Adrenal gland (tissue), 12 donors: ENCODE results near the gene MTMR1. TPM values are rescaled to one million over a fixed set of nuclear protein-coding genes. Genes with fewer than 3 reads are reported as not detected.

Source experiments
- DNase-seq, 7 donors: peaks; one replicate each; pipeline ENCODE4 v3.0.0-alpha.2; 2019 to 2020
- H3K27ac ChIP-seq, 5 donors: fragments of 200-600 bp; sonication (generic) in 4 of 5; 1 replicate in 3 of 5; 2 replicates in 2 of 5; pipeline versions ENCODE4 v1.5.1 to v1.8.0; 2016 to 2020; ENCODE audit warnings: mild to moderate bottlenecking in 1 of 5
- H3K27me3 ChIP-seq: fragments of 200-600 bp; 2 replicates; pipeline ENCODE4 v1.8.0; 2021
- H3K36me3 ChIP-seq, 2 donors: fragments of 200-600 bp; replicated peaks in 1 of 2; 1 replicate in 1 of 2; 2 replicates in 1 of 2; pipeline versions ENCODE4 v1.5.1 to v1.8.0; 2018 to 2022
- H3K4me1 ChIP-seq, 2 donors: fragments of 200-600 bp; replicated peaks in 1 of 2; 1 replicate in 1 of 2; 2 replicates in 1 of 2; pipeline versions ENCODE4 v1.5.1 to v1.8.0; 2018 to 2021
- H3K4me3 ChIP-seq, 4 donors: fragments of 200-600 bp; sonication (generic) in 3 of 4; one replicate each; pipeline ENCODE4 v1.5.1; 2016 to 2018
- H3K9me3 ChIP-seq, 3 donors: fragments of 200-600 bp; sonication (generic) in 1 of 3; replicated peaks in 1 of 3; 1 replicate in 2 of 3; 2 replicates in 1 of 3; pipeline versions ENCODE4 v1.5.1 to v1.8.0; 2016 to 2021
- POLR2A ChIP-seq, 2 donors: fragments of 450-650 bp; IDR thresholded peaks; one replicate each; pipeline ENCODE4 v1.6.1; 2017; ENCODE audit warnings: antibody characterized with exemption in 2 of 2, mild to moderate bottlenecking in 2 of 2, moderate library complexity in 1 of 2
- WGBS, 4 donors: extraction: QIAGEN DNeasy Blood & Tissue Kit in 2 of 4; methylation state at CpG; one replicate each; pipeline versions ENCODE4 v1.1.5 to v1.1.7; 2013 to 2017; 5-methylcytosine and 5-hydroxymethylcytosine counted together
- intact Hi-C, 2 donors: fragments of 100-400 bp; cut with DNase I; formaldehyde crosslinking; loops; one replicate each; pipeline versions ENCODE4 v1.14.1 to v1.15.0; 2022 to 2023
- polyA plus RNA-seq, 3 donors: library from polyadenylated mRNA; stranded (reverse); fragments of 200-250 nt in 2 of 3; fragments of 350-450 nt in 1 of 3; fragmentation: Illumina TruSeq in 1 of 3; extraction: RNeasy Lipid Tissue Mini Kit (QIAGEN cat#74804) in 1 of 3; gene quantifications; one replicate each; pipeline ENCODE4 v1.2.3, GENCODE V29; 2013 to 2014
- total RNA-seq, 9 donors: library from RNA; depleted of rRNA in 4 of 9; stranded (reverse); fragments of >200 nt in 4 of 9; fragments of 120-200 nt in 1 of 9; fragmentation: NEBNext Ultra II Directional in 1 of 9; extraction: Animal tissue kit (Norgen Biotek cat#: 25700) in 1 of 9; gene quantifications; one replicate each; pipeline versions ENCODE4 v1.1.0 to v1.2.4, GENCODE V29; 2013 to 2023
- TF ChIP-seq, protein P1 (sequence below), 6 experiments: fragments of 450-650 bp in 4 of 6; fragments of 200-600 bp in 2 of 6; sonication (generic) in 1 of 6; IDR thresholded peaks; 1 replicate in 5 of 6; 2 replicates in 1 of 6; pipeline versions ENCODE4 v1.5.1 to v1.8.0; 2016 to 2021; ENCODE audit warnings: antibody characterized with exemption in 6 of 6, mild to moderate bottlenecking in 2 of 6, moderate library complexity in 1 of 6
- donor health status: healthy with polysubstance abuse.
- donor health status: Bipolar disorder and iron deficiency.
- donor health status: DM: yes; HTN: yes; CAD: no.
- donor health status: DM: no; HTN: no; CAD: no.
- donor health status: DM: no; HTN: no; CAD: no.
- donor health status: DM: yes; HTN: yes; CAD: no.

The MTMR1 gene
- total and polyA plus RNA-seq, 12 donors: 9.2 to 19.8 (median 13.9) TPM

GRCh38 chrX:150753357-150753756 lies 60.2 kb downstream of the MTMR1 start:
- TF ChIP-seq, protein P1, sequence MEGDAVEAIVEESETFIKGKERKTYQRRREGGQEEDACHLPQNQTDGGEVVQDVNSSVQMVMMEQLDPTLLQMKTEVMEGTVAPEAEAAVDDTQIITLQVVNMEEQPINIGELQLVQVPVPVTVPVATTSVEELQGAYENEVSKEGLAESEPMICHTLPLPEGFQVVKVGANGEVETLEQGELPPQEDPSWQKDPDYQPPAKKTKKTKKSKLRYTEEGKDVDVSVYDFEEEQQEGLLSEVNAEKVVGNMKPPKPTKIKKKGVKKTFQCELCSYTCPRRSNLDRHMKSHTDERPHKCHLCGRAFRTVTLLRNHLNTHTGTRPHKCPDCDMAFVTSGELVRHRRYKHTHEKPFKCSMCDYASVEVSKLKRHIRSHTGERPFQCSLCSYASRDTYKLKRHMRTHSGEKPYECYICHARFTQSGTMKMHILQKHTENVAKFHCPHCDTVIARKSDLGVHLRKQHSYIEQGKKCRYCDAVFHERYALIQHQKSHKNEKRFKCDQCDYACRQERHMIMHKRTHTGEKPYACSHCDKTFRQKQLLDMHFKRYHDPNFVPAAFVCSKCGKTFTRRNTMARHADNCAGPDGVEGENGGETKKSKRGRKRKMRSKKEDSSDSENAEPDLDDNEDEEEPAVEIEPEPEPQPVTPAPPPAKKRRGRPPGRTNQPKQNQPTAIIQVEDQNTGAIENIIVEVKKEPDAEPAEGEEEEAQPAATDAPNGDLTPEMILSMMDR (IDR thresholded peaks at IDR 0.05): no peak
- TF ChIP-seq POLR2A (IDR thresholded peaks at IDR 0.05): no peak
- Histone ChIP-seq H3K4me1 (no peaks in the 10 kb centered on the region), H3K27ac (no peak overlapping the region), H3K27me3 (no peaks in the 10 kb centered on the region), H3K36me3 (no peaks in the 10 kb centered on the region), H3K9me3 (no peaks in the 10 kb centered on the region), H3K4me3 (no peak overlapping the region)
- intact Hi-C loops: no loop called here
- WGBS, 4 donors: 71 to 89% (median 83%) methylated on average over 4 of the region's 4 CpGs
- DNase-seq: no peak

GRCh38 chrX:150753968-150754367 lies 60.8 kb downstream of the MTMR1 start:
- 88 to 95% (median 92%) methylated on average over 4 of the region's 4 CpGs for WGBS, 4 donors
- no peak overlapping the region for H3K4me3 ChIP-seq
- DNase-seq: no peak
- H3K4me1 ChIP-seq: no peaks in the 10 kb centered on the region
- intact Hi-C loops: no loop called here
- no peak overlapping the region for H3K27ac ChIP-seq
- no peaks in the 10 kb centered on the region for H3K36me3 ChIP-seq
- TF ChIP-seq POLR2A (IDR thresholded peaks at IDR 0.05): no peak
- TF ChIP-seq, protein P1 (IDR thresholded peaks at IDR 0.05): no peak
- H3K9me3 ChIP-seq: no peaks in the 10 kb centered on the region
- no peaks in the 10 kb centered on the region for H3K27me3 ChIP-seq

DNA sequence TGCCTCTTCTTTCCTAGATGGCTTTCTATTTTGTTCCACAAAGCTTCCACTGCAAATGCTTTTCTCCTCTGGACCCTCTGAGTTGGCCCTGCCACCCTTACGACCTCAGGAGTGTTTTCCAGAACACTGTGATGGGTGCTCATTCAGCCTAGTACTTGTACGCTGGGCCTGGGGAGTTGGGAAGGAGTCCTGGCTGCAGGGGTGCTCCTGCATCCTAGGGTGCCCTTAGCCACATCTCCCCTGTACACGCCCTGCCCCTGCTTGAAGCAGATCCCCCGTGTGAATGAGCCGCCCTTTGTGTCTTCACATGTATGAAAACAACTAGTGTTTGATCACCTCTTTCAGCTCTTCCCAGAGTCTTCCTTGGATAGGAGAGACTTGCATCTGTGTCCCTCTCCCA lies 64.2 kb downstream of the MTMR1 start:
- no peaks in the 10 kb centered on the region for H3K36me3 ChIP-seq
- no peaks in the 10 kb centered on the region for H3K4me1 ChIP-seq
- 87 to 100% (median 95%) methylated on average over 1 to 5 of the region's 5 CpGs for WGBS, 4 donors
- H3K27ac ChIP-seq: no peak overlapping the region
- intact Hi-C loops: no loop called here
- no peaks in the 10 kb centered on the region for H3K9me3 ChIP-seq
- DNase-seq: no peak
- H3K4me3 ChIP-seq: no peak overlapping the region
- TF ChIP-seq, protein P1 (IDR thresholded peaks at IDR 0.05): no peak
- TF ChIP-seq POLR2A (IDR thresholded peaks at IDR 0.05): no peak
- H3K27me3 ChIP-seq: no peaks in the 10 kb centered on the region

- 80 to 94% (median 86%) methylated on average over 10 to 22 of the region's 22 CpGs for WGBS, 4 donors
- TF ChIP-seq, protein P1 (IDR thresholded peaks at IDR 0.05): no peak
- no peak for TF ChIP-seq POLR2A (IDR thresholded peaks at IDR 0.05)
- no peak for DNase-seq
- no peaks in the 10 kb centered on the region for H3K9me3 ChIP-seq
- intact Hi-C loops: no loop called here
- H3K27me3 ChIP-seq: no peaks in the 10 kb centered on the region
- no peak overlapping the region for H3K4me3 ChIP-seq
- H3K4me1 ChIP-seq: no peaks in the 10 kb centered on the region
- no peak overlapping the region for H3K27ac ChIP-seq
- H3K36me3 ChIP-seq: no peaks in the 10 kb centered on the region
These were observed 66.6 kb downstream of the MTMR1 start for GRCh38 chrX:150759568-150760416.
